NCI-H446 (cell line): Measurements from ENCODE around the gene PPIAL4G.
"Not testable (repeated sequence)": the region's sequence is repeated elsewhere in the genome, so short reads cannot be mapped to it uniquely, and the experiment has no call there.

ENCODE experiments used
- DNase-seq, 2 experiments: peaks; one replicate each; lab custom pipeline; 2025; lab: John Stamatoyannopoulos, UW

Gene PPIAL4G

GRCh38 chr1:148483029-148483428, at the start of gene PPIAL4G:
Gene PPIAL4G, minus strand, starts transcription at chr1:148483302. Its CDS starts 50 bp downstream, at chr1:148483252.
- not testable (repeated sequence) for DNase-seq

GRCh38 chr1:148532158-148532557, 49.1 kb upstream of the PPIAL4G start:
- DNase-seq, result not testable (repeated sequence)

- DNase-seq, result not testable (repeated sequence)
Observed at GRCh38 chr1:148529101-148529567, 46.0 kb upstream of the PPIAL4G start.

- DNase-seq, result not testable (repeated sequence)
Observed at GRCh38 chr1:148528591-148528990, 45.5 kb upstream of the PPIAL4G start.

GRCh38 chr1:148526587-148526986, 43.5 kb upstream of the PPIAL4G start:
- not testable (repeated sequence) for DNase-seq

GRCh38 chr1:148523205-148524144, 40.4 kb upstream of the PPIAL4G start:
- DNase-seq, result not testable (repeated sequence)

- DNase-seq, result peak; percentile 56 to 93
Observed at GRCh38 chr1:148522561-148523204, 39.6 kb upstream of the PPIAL4G start.

GRCh38 chr1:148522072-148522471, 39.0 kb upstream of the PPIAL4G start:
- peak; percentile 31 to 69 for DNase-seq

- not testable (repeated sequence) for DNase-seq
Observed at GRCh38 chr1:148514310-148514709, 31.2 kb upstream of the PPIAL4G start.

GRCh38 chr1:148512571-148513184, 29.6 kb upstream of the PPIAL4G start:
- DNase-seq, result not testable (repeated sequence)

GRCh38 chr1:148493933-148494332, 10.8 kb upstream of the PPIAL4G start:
- DNase-seq, result not testable (repeated sequence)

GRCh38 chr1:148481134-148481533, 2.0 kb downstream of the PPIAL4G start:
- not testable (repeated sequence) for DNase-seq

- not testable (repeated sequence) for DNase-seq
Observed at GRCh38 chr1:148459694-148460093, 23.4 kb downstream of the PPIAL4G start.

- DNase-seq, result not testable (repeated sequence)
Observed at GRCh38 chr1:148458901-148459581, 24.1 kb downstream of the PPIAL4G start.

- DNase-seq, result not testable (repeated sequence)
Observed at GRCh38 chr1:148458398-148458797, 24.7 kb downstream of the PPIAL4G start.

GRCh38 chr1:148452845-148453244, 30.3 kb downstream of the PPIAL4G start:
- DNase-seq, result not testable (repeated sequence)

- not testable (repeated sequence) for DNase-seq
Observed at GRCh38 chr1:148439654-148440325, 43.3 kb downstream of the PPIAL4G start.

GRCh38 chr1:148435406-148435805, 47.7 kb downstream of the PPIAL4G start:
- no peak for DNase-seq

GRCh38 chr1:148434832-148435231, 48.3 kb downstream of the PPIAL4G start:
- no peak for DNase-seq

- DNase-seq, result not testable (repeated sequence)
Observed at GRCh38 chr1:148432916-148433317, 50.2 kb downstream of the PPIAL4G start.
